Spleen (tissue), 11 donors: ENCODE results near the gene DNAH17. TPM values are rescaled to one million over a fixed set of nuclear protein-coding genes. Genes with fewer than 3 reads are reported as not detected.

Experiments used
- DNase-seq: peaks from one replicate; pipeline ENCODE4 v3.0.0-alpha.2; 2020
- H3K27ac ChIP-seq, 8 donors: fragments of 200-600 bp; sonication (generic) in 7 of 8; 1 replicate in 4 of 8; 2 replicates in 4 of 8; pipeline versions ENCODE4 v1.5.0 to v1.8.0; 2016 to 2021; ENCODE audit warnings: inconsistent platforms in 4 of 8, mild to moderate bottlenecking in 4 of 8, moderate library complexity in 1 of 8
- H3K27me3 ChIP-seq, 7 donors: fragments of 200-600 bp; sonication (generic) in 6 of 7; replicated peaks in 1 of 7; 1 replicate in 4 of 7; 2 replicates in 3 of 7; pipeline versions ENCODE4 v1.5.0 to v1.8.0; 2016 to 2021; ENCODE audit warnings: inconsistent platforms in 3 of 7, mild to moderate bottlenecking in 1 of 7
- H3K36me3 ChIP-seq, 6 donors: fragments of 200-600 bp; sonication (generic) in 5 of 6; 1 replicate in 4 of 6; 2 replicates in 2 of 6; pipeline versions ENCODE4 v1.5.0 to v1.8.0; 2016 to 2021; ENCODE audit warnings: inconsistent platforms in 2 of 6
- H3K4me1 ChIP-seq, 6 donors: fragments of 200-600 bp; sonication (generic) in 5 of 6; 1 replicate in 3 of 6; 2 replicates in 3 of 6; pipeline versions ENCODE4 v1.5.0 to v1.8.0; 2016 to 2021; ENCODE audit warnings: inconsistent platforms in 3 of 6
- H3K4me3 ChIP-seq, 8 donors: fragments of 200-600 bp; sonication (generic) in 7 of 8; 1 replicate in 4 of 8; 2 replicates in 4 of 8; pipeline versions ENCODE4 v1.5.0 to v1.8.0; 2016 to 2021; ENCODE audit warnings: inconsistent platforms in 4 of 8, mild to moderate bottlenecking in 4 of 8, moderate library complexity in 2 of 8
- H3K9me3 ChIP-seq, 8 donors: fragments of 200-600 bp; sonication (generic) in 7 of 8; 1 replicate in 4 of 8; 2 replicates in 4 of 8; pipeline versions ENCODE4 v1.5.0 to v1.8.0; 2016 to 2021; ENCODE audit warnings: inconsistent platforms in 4 of 8
- CTCF ChIP-seq, 11 experiments: fragments of 200-600 bp in 7 of 11; fragments of 450-650 bp in 4 of 11; sonication (generic) in 4 of 11; IDR thresholded peaks in 8 of 11; conservative IDR thresholded peaks in 3 of 11; 1 replicate in 7 of 11; 2 replicates in 4 of 11; pipeline versions ENCODE4 v1.4.0 to v1.8.0; 2016 to 2021; ENCODE audit warnings: antibody characterized with exemption in 11 of 11, inconsistent platforms in 4 of 11, mild to moderate bottlenecking in 1 of 11
- POLR2A ChIP-seq, 3 donors: fragments of 450-650 bp; IDR thresholded peaks; one replicate each; pipeline ENCODE4 v1.5.1; 2017; ENCODE audit warnings: antibody characterized with exemption in 3 of 3, mild to moderate bottlenecking in 1 of 3
- POLR2AphosphoS5 ChIP-seq, 3 donors: sonication (generic); formaldehyde crosslinking; IDR thresholded peaks; one replicate each; pipeline ENCODE4 v1.5.1; 2017; ENCODE audit warnings: antibody characterized with exemption in 3 of 3
- WGBS, 5 donors: extraction: QIAGEN DNeasy Blood & Tissue Kit in 3 of 5; methylation state at CpG; one replicate each; pipeline versions ENCODE4 v1.1.5 to v1.1.7; 2013 to 2018; 5-methylcytosine and 5-hydroxymethylcytosine counted together
- intact Hi-C: fragments of 100-400 bp; cut with DNase I; formaldehyde crosslinking; loops from one replicate; pipeline ENCODE4 v1.15.0; 2023; ENCODE audit warnings: low total_unique reads
- polyA plus RNA-seq, 3 donors: library from polyadenylated mRNA; stranded (reverse); fragments of 200-250 nt; gene quantifications; one replicate each; pipeline ENCODE4 v1.2.1, GENCODE V29; 2013
- total RNA-seq, 7 donors: library from RNA; depleted of rRNA in 3 of 7; stranded (reverse); fragments of >200 nt in 3 of 7; fragmentation: NEBNext Ultra II Directional in 4 of 7; extraction: Animal tissue kit (Norgen Biotek cat#: 25700) in 4 of 7; gene quantifications; one replicate each; pipeline versions ENCODE4 v1.1.0 to v1.2.1, GENCODE V29; 2016 to 2021
- donor health status: healthy with polysubstance abuse.
- donor health status: DM: no; HTN: no; CAD: no; lungs with moderate emphysema.
- donor health status: DM: no; HTN: no; CAD: no.
- donor health status: Bipolar disorder and iron deficiency.
- donor health status: healthy.
- donor health status: DM: no; HTN: no; CAD: no.
- donor health status: DM: yes; HTN: yes; CAD: no.

Gene DNAH17
- total and polyA plus RNA-seq, 10 donors: 0.06 to 1.0 (median 0.72) TPM; not detected in 1

- DNase-seq: no peak
- H3K4me1 ChIP-seq: peaks cover 0 to 8% (median 0%) of the 10 kb centered on the region in 6 donors
- TF ChIP-seq CTCF (IDR thresholded peaks at IDR 0.05 in 8 of 11, conservative IDR thresholded peaks at IDR 0.05 in 3 of 11) (no peak), POLR2A (IDR thresholded peaks at IDR 0.05) (no peak), POLR2AphosphoS5 (IDR thresholded peaks at IDR 0.05) (no peak)
- H3K27ac ChIP-seq: no peak overlapping the region
- no peak overlapping the region for H3K4me3 ChIP-seq
- H3K9me3 ChIP-seq: no peaks in the 10 kb centered on the region
- intact Hi-C loops: no loop called here
- peaks cover 0 to 4% (median 0%) of the 10 kb centered on the region in 7 donors for H3K27me3 ChIP-seq
- no peaks in the 10 kb centered on the region for H3K36me3 ChIP-seq
- 84 to 92% (median 88%) methylated on average over 7 of the region's 7 CpGs for WGBS, 5 donors
These were observed 1.3 kb downstream of the DNAH17 start for GRCh38 chr17:78575899-78576298.

GRCh38 chr17:78575340-78575739 lies 1.9 kb downstream of the DNAH17 start:
- H3K27me3 ChIP-seq: peaks cover 0 to 5% (median 0%) of the 10 kb centered on the region in 7 donors
- no peak for TF ChIP-seq POLR2A (IDR thresholded peaks at IDR 0.05)
- TF ChIP-seq CTCF (IDR thresholded peaks at IDR 0.05 in 8 of 11, conservative IDR thresholded peaks at IDR 0.05 in 3 of 11): no peak
- no peak for TF ChIP-seq POLR2AphosphoS5 (IDR thresholded peaks at IDR 0.05)
- intact Hi-C loops: no loop called here
- H3K4me1 ChIP-seq: peaks cover 0 to 2% (median 0%) of the 10 kb centered on the region in 6 donors
- no peaks in the 10 kb centered on the region for H3K9me3 ChIP-seq
- WGBS, 5 donors: 73 to 77% (median 74%) methylated on average over 12 of the region's 12 CpGs
- H3K27ac ChIP-seq: no peak overlapping the region
- H3K4me3 ChIP-seq: no peak overlapping the region
- H3K36me3 ChIP-seq: no peaks in the 10 kb centered on the region
- no peak for DNase-seq

GRCh38 chr17:78573955-78574354 lies 3.2 kb downstream of the DNAH17 start:
- WGBS, 5 donors: 83 to 95% (median 90%) methylated on average over 8 of the region's 8 CpGs
- intact Hi-C loops: no loop called here
- DNase-seq: no peak
- no peaks in the 10 kb centered on the region for H3K4me1 ChIP-seq
- H3K9me3 ChIP-seq: no peaks in the 10 kb centered on the region
- H3K4me3 ChIP-seq: no peak overlapping the region
- no peak overlapping the region for H3K27ac ChIP-seq
- peaks cover 0 to 9% (median 0%) of the 10 kb centered on the region in 7 donors for H3K27me3 ChIP-seq
- no peak for TF ChIP-seq POLR2AphosphoS5 (IDR thresholded peaks at IDR 0.05)
- no peak for TF ChIP-seq POLR2A (IDR thresholded peaks at IDR 0.05)
- TF ChIP-seq CTCF (IDR thresholded peaks at IDR 0.05 in 8 of 11, conservative IDR thresholded peaks at IDR 0.05 in 3 of 11): no peak
- H3K36me3 ChIP-seq: no peaks in the 10 kb centered on the region

- Histone ChIP-seq H3K27me3 (peaks cover 0 to 9% (median 0%) of the 10 kb centered on the region in 7 donors), H3K27ac (no peak overlapping the region), H3K4me3 (no peak overlapping the region), H3K9me3 (no peaks in the 10 kb centered on the region), H3K4me1 (peaks cover 0 to 8% (median 0%) of the 10 kb centered on the region in 6 donors), H3K36me3 (no peaks in the 10 kb centered on the region)
- no peak for DNase-seq
- peak in 1 of 3 donors; percentile 51 for TF ChIP-seq POLR2AphosphoS5 (IDR thresholded peaks at IDR 0.05)
- TF ChIP-seq POLR2A (IDR thresholded peaks at IDR 0.05): no peak
- intact Hi-C loops: no loop called here
- WGBS, 5 donors: 66 to 83% (median 68%) methylated on average over 19 to 20 of the region's 20 CpGs
These were observed 4.7 kb downstream of the DNAH17 start for GRCh38 chr17:78572239-78573205.
